ENCODE results near the gene MYBL2. TPM values are rescaled to one million over a fixed set of nuclear protein-coding genes. Genes with fewer than 3 reads are reported as not detected.

MYBL2 gene
- total RNA-seq, 2 donors from 2014 or later: 139 to 182 TPM

DNA sequence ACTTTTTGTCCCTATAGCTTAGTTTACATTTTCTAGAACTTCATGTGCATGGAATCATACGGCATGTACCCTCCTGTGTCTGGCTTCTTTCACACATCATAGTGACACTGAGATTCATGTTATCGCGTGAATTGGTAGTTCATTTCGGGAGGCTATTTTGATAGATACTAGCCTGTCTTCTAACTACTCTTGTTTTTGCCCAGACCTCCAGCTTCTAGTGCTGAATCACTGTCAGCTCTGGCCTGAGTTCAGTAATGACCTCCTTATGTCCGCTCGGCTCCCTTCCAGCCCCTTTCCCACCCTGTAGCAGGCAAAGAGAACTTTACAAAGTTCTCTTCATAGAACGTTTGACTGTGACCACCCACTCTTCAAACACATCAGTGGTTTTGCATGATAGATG, 14.1 kb downstream of the MYBL2 start:
- no peak overlapping the region for H3K4me3 ChIP-seq (ENCODE audit: low read length)
- no peak overlapping the region for H3K4me3 Mint-ChIP-seq
- DNase-seq: no peak
- no peaks in the 10 kb centered on the region for H3K9me3 ChIP-seq (ENCODE audit: control insufficient read depth, low read length)
- peaks cover 3% of the 10 kb centered on the region for H3K4me1 ChIP-seq (ENCODE audit: control insufficient read depth, insufficient read depth, low read length)
- H3K27ac ChIP-seq (ENCODE audit: low read depth, low read length): no peak overlapping the region
- H3K9ac ChIP-seq (ENCODE audit: extremely low read depth, low read length, poor library complexity, severe bottlenecking): no peak overlapping the region
- 91 to 95% methylated on average over 7 of the region's 7 CpGs for WGBS, 2 experiments (ENCODE audit: insufficient coverage in 1 of 2, insufficient read length in 1 of 2)
- peak overlapping the region; percentile 77 for H3K27ac Mint-ChIP-seq
- H3K36me3 Mint-ChIP-seq (ENCODE audit: low read depth): peaks cover 47% of the 10 kb centered on the region
- peaks cover 37% of the 10 kb centered on the region for H3K36me3 ChIP-seq (ENCODE audit: control insufficient read depth, insufficient read depth, low read length)
- H3K9me3 Mint-ChIP-seq: no peaks in the 10 kb centered on the region
- no peaks in the 10 kb centered on the region for H3K27me3 Mint-ChIP-seq (ENCODE audit: insufficient read depth)
- no peaks in the 10 kb centered on the region for H3K27me3 ChIP-seq (ENCODE audit: control insufficient read depth, insufficient read depth, low read length, poor library complexity, severe bottlenecking)
- TF ChIP-seq, protein P1, sequence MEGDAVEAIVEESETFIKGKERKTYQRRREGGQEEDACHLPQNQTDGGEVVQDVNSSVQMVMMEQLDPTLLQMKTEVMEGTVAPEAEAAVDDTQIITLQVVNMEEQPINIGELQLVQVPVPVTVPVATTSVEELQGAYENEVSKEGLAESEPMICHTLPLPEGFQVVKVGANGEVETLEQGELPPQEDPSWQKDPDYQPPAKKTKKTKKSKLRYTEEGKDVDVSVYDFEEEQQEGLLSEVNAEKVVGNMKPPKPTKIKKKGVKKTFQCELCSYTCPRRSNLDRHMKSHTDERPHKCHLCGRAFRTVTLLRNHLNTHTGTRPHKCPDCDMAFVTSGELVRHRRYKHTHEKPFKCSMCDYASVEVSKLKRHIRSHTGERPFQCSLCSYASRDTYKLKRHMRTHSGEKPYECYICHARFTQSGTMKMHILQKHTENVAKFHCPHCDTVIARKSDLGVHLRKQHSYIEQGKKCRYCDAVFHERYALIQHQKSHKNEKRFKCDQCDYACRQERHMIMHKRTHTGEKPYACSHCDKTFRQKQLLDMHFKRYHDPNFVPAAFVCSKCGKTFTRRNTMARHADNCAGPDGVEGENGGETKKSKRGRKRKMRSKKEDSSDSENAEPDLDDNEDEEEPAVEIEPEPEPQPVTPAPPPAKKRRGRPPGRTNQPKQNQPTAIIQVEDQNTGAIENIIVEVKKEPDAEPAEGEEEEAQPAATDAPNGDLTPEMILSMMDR (conservative IDR thresholded peaks at IDR 0.05): no peak
- peaks cover 18% of the 10 kb centered on the region for H3K4me1 Mint-ChIP-seq

DNA sequence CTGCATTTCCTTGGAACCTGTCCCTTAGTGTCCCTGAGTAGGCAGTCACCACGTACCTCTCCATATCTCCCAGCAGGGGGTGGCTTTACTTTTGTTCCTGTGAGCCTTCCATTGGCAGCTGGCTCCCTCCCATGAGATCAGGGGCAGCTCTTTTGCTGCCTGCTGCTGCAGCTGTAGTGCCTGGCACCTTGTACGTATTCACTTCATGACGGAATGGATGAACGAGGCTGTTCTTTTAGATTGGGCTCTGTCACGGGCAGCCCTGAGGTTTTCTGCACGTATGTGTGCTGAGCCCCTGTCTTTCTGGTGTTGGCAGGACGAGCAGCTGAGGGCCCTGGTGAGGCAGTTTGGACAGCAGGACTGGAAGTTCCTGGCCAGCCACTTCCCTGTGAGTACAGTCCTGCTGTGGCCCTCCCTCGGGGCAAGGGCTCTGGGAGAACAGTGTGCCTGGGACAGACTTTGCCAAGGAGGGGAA, 14.6 kb downstream of the MYBL2 start:
- H3K27me3 Mint-ChIP-seq (ENCODE audit: insufficient read depth): no peaks in the 10 kb centered on the region
- H3K4me3 Mint-ChIP-seq: no peak overlapping the region
- Histone ChIP-seq H3K36me3 (ENCODE audit: control insufficient read depth, insufficient read depth, low read length) (peaks cover 36% of the 10 kb centered on the region), H3K27me3 (ENCODE audit: control insufficient read depth, insufficient read depth, low read length, poor library complexity, severe bottlenecking) (no peaks in the 10 kb centered on the region), H3K9me3 (ENCODE audit: control insufficient read depth, low read length) (no peaks in the 10 kb centered on the region), H3K9ac (ENCODE audit: extremely low read depth, low read length, poor library complexity, severe bottlenecking) (no peak overlapping the region), H3K27ac (ENCODE audit: low read depth, low read length) (no peak overlapping the region), H3K4me1 (ENCODE audit: control insufficient read depth, insufficient read depth, low read length) (peaks cover 3% of the 10 kb centered on the region), H3K4me3 (ENCODE audit: low read length) (no peak overlapping the region)
- H3K36me3 Mint-ChIP-seq (ENCODE audit: low read depth): peaks cover 46% of the 10 kb centered on the region
- WGBS, 2 experiments (ENCODE audit: insufficient coverage in 1 of 2, insufficient read length in 1 of 2): 87 to 91% methylated on average over 7 to 8 of the region's 8 CpGs
- H3K9me3 Mint-ChIP-seq: no peaks in the 10 kb centered on the region
- peaks cover 18% of the 10 kb centered on the region for H3K4me1 Mint-ChIP-seq
- DNase-seq: no peak
- TF ChIP-seq, protein P1 (conservative IDR thresholded peaks at IDR 0.05): no peak
- H3K27ac Mint-ChIP-seq: peak overlapping the region; percentile 1

DNA sequence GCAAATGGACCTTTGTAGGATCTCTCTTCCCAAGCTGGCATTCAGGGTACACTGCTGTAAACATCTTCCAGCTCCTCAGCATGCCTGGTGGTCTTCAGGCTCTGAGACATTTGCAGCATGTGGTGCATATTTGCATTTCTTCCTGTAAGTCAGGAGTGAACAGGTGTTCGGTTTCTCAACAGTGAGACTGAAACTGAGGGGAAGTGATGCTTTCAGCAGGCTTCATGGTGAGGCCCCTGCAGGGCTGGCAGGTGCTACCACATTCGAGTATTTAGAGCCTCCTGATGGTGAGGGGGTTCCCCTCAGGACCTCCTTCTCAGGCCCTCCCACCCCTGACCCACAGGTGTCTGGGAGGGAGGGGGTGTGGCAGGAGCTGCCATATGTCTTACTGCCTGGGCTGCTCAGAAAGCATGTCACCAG, 15.1 kb downstream of the MYBL2 start:
- Histone ChIP-seq H3K36me3 (ENCODE audit: control insufficient read depth, insufficient read depth, low read length) (peaks cover 37% of the 10 kb centered on the region), H3K9me3 (ENCODE audit: control insufficient read depth, low read length) (no peaks in the 10 kb centered on the region), H3K27me3 (ENCODE audit: control insufficient read depth, insufficient read depth, low read length, poor library complexity, severe bottlenecking) (no peaks in the 10 kb centered on the region), H3K4me1 (ENCODE audit: control insufficient read depth, insufficient read depth, low read length) (peaks cover 3% of the 10 kb centered on the region), H3K9ac (ENCODE audit: extremely low read depth, low read length, poor library complexity, severe bottlenecking) (no peak overlapping the region), H3K4me3 (ENCODE audit: low read length) (no peak overlapping the region), H3K27ac (ENCODE audit: low read depth, low read length) (no peak overlapping the region)
- no peaks in the 10 kb centered on the region for H3K9me3 Mint-ChIP-seq
- H3K27ac Mint-ChIP-seq: no peak overlapping the region
- TF ChIP-seq, protein P1 (conservative IDR thresholded peaks at IDR 0.05): no peak
- peaks cover 18% of the 10 kb centered on the region for H3K4me1 Mint-ChIP-seq
- no peaks in the 10 kb centered on the region for H3K27me3 Mint-ChIP-seq (ENCODE audit: insufficient read depth)
- no peak overlapping the region for H3K4me3 Mint-ChIP-seq
- H3K36me3 Mint-ChIP-seq (ENCODE audit: low read depth): peaks cover 49% of the 10 kb centered on the region
- no peak for DNase-seq
- 92 to 100% methylated on average over 1 to 2 of the region's 2 CpGs for WGBS, 2 experiments (ENCODE audit: insufficient coverage in 1 of 2, insufficient read length in 1 of 2)

All from endodermal cell (in vitro differentiated cells).